ENCODE results near the gene GRK1.

The GRK1 gene

GRCh38 chr13:113783200-113783881, 116.3 kb downstream of the GRK1 start:
- no peak for DNase-seq

- DNase-seq, result no peak
Observed at GRCh38 chr13:113783966-113784644, 117.1 kb downstream of the GRK1 start.

DNA sequence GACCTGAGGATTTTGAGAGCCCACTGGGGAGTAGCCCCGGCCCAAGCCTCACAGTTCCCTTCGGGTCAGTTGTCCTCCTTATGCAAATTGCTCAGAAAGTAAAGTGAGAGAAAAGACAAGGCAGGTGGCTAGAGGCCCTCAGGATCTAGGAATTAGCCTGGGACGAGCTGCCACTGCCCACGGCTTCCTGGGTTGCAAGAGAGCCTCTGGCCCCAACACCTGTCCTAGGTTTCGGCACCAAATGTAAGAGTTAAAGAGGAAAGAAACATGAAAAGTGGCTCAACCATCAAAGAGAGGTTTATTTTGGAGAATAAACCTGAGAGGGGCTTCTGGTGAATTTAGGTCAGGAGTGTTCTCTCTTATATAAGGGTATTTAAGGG, 117.6 kb downstream of the GRK1 start:
- no peak for DNase-seq

DNA sequence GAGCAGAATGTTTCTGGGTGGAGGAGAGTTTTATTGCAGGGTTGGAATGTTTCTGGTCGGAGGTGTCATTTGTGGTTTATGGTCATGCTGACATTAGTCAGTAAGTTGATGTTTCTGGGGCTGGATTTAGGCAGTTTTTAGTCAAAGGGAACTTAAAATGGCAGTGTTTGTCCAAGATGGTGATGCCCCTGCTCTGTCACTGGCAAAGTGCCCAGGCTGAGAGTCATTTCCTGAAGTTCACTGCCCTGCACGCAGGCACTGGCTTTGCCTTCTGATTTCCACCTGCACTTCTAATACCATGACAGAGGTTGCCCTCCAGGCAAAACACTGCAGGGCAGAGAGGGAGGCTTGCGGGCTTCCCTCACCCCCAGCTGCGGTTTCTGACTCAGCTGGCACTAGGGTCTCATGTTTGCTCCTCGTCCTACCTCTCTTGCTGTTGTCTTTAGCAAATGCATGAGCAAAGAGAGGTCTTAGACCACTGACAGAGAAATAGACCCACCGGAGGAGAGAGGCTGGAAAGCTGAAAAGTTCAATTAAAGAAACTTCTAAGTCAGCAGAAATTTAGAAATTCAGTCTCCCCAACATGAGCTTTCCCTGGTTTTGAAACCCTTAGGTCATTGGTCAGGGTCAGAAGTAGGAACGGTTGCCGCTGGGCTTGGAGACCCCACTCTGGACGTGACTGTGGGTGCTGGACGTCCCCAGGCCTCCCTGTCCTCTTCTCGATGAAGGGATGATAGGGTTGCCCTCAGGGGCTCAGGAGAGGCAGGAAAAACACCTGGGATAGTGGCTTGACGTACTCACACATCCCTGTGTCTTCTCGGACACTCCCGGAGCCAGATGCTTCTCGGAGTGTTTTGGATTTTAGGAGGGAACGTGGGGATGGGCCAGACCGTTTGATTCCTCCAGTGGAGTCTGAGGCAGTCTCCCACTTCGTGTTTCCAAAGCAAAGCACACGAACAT, 118.3 kb downstream of the GRK1 start:
- DNase-seq, result peak; percentile 44

GRCh38 chr13:113786262-113786841, 119.3 kb downstream of the GRK1 start:
- DNase-seq, result no peak
